Endothelial cell (in vitro differentiated cells): ENCODE data around the gene GLIPR1L1. TPM values are rescaled to one million over a fixed set of nuclear protein-coding genes. Genes with fewer than 3 reads are reported as not detected.

Experiments
- DNase-seq: peaks from one replicate; pipeline ENCODE4 v3.0.0; 2021; ENCODE audit warnings: low spot score
- H3K27ac Mint-ChIP-seq: one replicate; pipeline ENCODE4 v1.8.0; 2021; ENCODE audit warnings: mixed read lengths, inconsistent platforms; ENCODE audit not compliant: unreplicated experiment
- H3K27me3 Mint-ChIP-seq: one replicate; pipeline ENCODE4 v1.8.0; 2021; ENCODE audit warnings: mild to moderate bottlenecking, moderate library complexity, mixed read lengths, inconsistent platforms; ENCODE audit not compliant: unreplicated experiment
- H3K36me3 Mint-ChIP-seq: one replicate; pipeline ENCODE4 v1.8.0; 2021; ENCODE audit warnings: mild to moderate bottlenecking, low read depth, mixed read lengths, inconsistent platforms; ENCODE audit not compliant: unreplicated experiment
- H3K4me1 Mint-ChIP-seq: one replicate; pipeline ENCODE4 v1.8.0; 2021; ENCODE audit warnings: mild to moderate bottlenecking, mixed read lengths, inconsistent platforms; ENCODE audit not compliant: unreplicated experiment
- H3K4me3 Mint-ChIP-seq: one replicate; pipeline ENCODE4 v1.8.0; 2021; ENCODE audit warnings: mild to moderate bottlenecking, mixed read lengths, inconsistent platforms; ENCODE audit not compliant: unreplicated experiment
- H3K9me3 Mint-ChIP-seq: one replicate; pipeline ENCODE4 v1.8.0; 2021; ENCODE audit warnings: mixed read lengths, inconsistent platforms; ENCODE audit not compliant: unreplicated experiment
- CTCF ChIP-seq: fragments of 200-600 bp; sonication (generic); IDR thresholded peaks from one replicate; pipeline ENCODE4 v1.5.0; 2021; ENCODE audit warnings: antibody characterized with exemption; ENCODE audit not compliant: unreplicated experiment
- total RNA-seq: library from RNA; stranded (reverse); fragmentation: NEBNext Ultra II Directional; extraction: Animal tissue kit (Norgen Biotek cat#: 25700); gene quantifications from one replicate; pipeline ENCODE4 v1.2.1, GENCODE V29; 2021; ENCODE audit not compliant: unreplicated experiment

The GLIPR1L1 gene
- total RNA-seq, 1 donor from 2014 or later, result not detected

GRCh38 chr12:75364919-75365318 is 30.4 kb downstream of the GLIPR1L1 start:
- Mint-ChIP-seq H3K4me1 (no peaks in the 10 kb centered on the region), H3K27me3 (no peaks in the 10 kb centered on the region), H3K27ac (no peak overlapping the region), H3K9me3 (no peaks in the 10 kb centered on the region), H3K4me3 (no peak overlapping the region), H3K36me3 (no peaks in the 10 kb centered on the region)
- no peak for DNase-seq
- no peak for TF ChIP-seq CTCF

- Mint-ChIP-seq H3K9me3 (no peaks in the 10 kb centered on the region), H3K4me3 (no peak overlapping the region), H3K4me1 (no peaks in the 10 kb centered on the region), H3K27ac (no peak overlapping the region), H3K27me3 (no peaks in the 10 kb centered on the region), H3K36me3 (no peaks in the 10 kb centered on the region)
- no peak for TF ChIP-seq CTCF
- no peak for DNase-seq
Observed at GRCh38 chr12:75366629-75367028, 32.2 kb downstream of the GLIPR1L1 start.

- no peak for DNase-seq
Observed at GRCh38 chr12:75374971-75375370, 40.5 kb downstream of the GLIPR1L1 start.

GRCh38 chr12:75378354-75378753 is 43.9 kb downstream of the GLIPR1L1 start:
- H3K4me1 Mint-ChIP-seq, result no peaks in the 10 kb centered on the region
- no peak for TF ChIP-seq CTCF
- DNase-seq, result no peak
- no peak overlapping the region for H3K27ac Mint-ChIP-seq
- H3K36me3 Mint-ChIP-seq, result no peaks in the 10 kb centered on the region
- no peaks in the 10 kb centered on the region for H3K9me3 Mint-ChIP-seq
- no peaks in the 10 kb centered on the region for H3K27me3 Mint-ChIP-seq
- H3K4me3 Mint-ChIP-seq, result no peak overlapping the region

More at GRCh38 chr12:75374971-75375370, 40.5 kb downstream of the GLIPR1L1 start:
- Mint-ChIP-seq H3K9me3 (no peaks in the 10 kb centered on the region), H3K4me3 (no peak overlapping the region), H3K4me1 (no peaks in the 10 kb centered on the region), H3K27ac (no peak overlapping the region), H3K27me3 (no peaks in the 10 kb centered on the region), H3K36me3 (no peaks in the 10 kb centered on the region)
- no peak for TF ChIP-seq CTCF

- DNase-seq, result no peak
- Mint-ChIP-seq H3K36me3 (no peaks in the 10 kb centered on the region), H3K27ac (no peak overlapping the region), H3K27me3 (no peaks in the 10 kb centered on the region), H3K9me3 (no peaks in the 10 kb centered on the region), H3K4me3 (no peak overlapping the region), H3K4me1 (peaks cover 4% of the 10 kb centered on the region)
- TF ChIP-seq CTCF, result no peak
Observed at GRCh38 chr12:75389061-75389460, 54.6 kb downstream of the GLIPR1L1 start.
